SU-DHL-6 (cell line): ENCODE data around the gene AFG3L2.

Experiments used
- H2AFZ ChIP-seq: fragments of 200-600 bp; sonication (generic); 2 replicates; pipeline ENCODE4 v1.6.1; 2014; ENCODE audit warnings: low read depth, mild to moderate bottlenecking, moderate library complexity, mixed read lengths, antibody characterized with exemption, low read length; ENCODE audit not compliant: severe bottlenecking
- H3F3A ChIP-seq: fragments of 200-600 bp; shearing (Covaris generic); 2 replicates; pipeline ENCODE4 v1.6.0; 2016; ENCODE audit warnings: antibody characterized with exemption, mild to moderate bottlenecking; ENCODE audit not compliant: insufficient read depth
- H3K27ac ChIP-seq: fragments of 200-600 bp; sonication (generic); 2 replicates; pipeline ENCODE4 v1.5.1; 2016; ENCODE audit warnings: low read depth, mild to moderate bottlenecking, low read length, moderate library complexity, mixed read lengths
- H3K27me3 ChIP-seq: fragments of 200-600 bp; sonication (generic), shearing (Covaris generic); 2 replicates; pipeline ENCODE4 v1.6.0; 2014; ENCODE audit warnings: mild to moderate bottlenecking, low read length
- H3K36me3 ChIP-seq: fragments of 200-600 bp; sonication (generic); 2 replicates; pipeline ENCODE4 v1.6.1; 2014; ENCODE audit warnings: mild to moderate bottlenecking, low read length, mixed read lengths
- H3K4me2 ChIP-seq: fragments of 300-600, 200-600 bp; shearing (Covaris generic), sonication (generic); 2 replicates; pipeline ENCODE4 v1.6.0; 2014; ENCODE audit warnings: low read length, low read depth, mild to moderate bottlenecking; ENCODE audit not compliant: poor library complexity, severe bottlenecking
- H3K4me3 ChIP-seq: fragments of 200-600 bp; sonication (generic); 2 replicates; pipeline ENCODE4 v1.5.1; 2014; ENCODE audit warnings: antibody characterized with exemption, low read length, mild to moderate bottlenecking, mixed read lengths; ENCODE audit not compliant: insufficient read depth, poor library complexity, severe bottlenecking
- H3K79me2 ChIP-seq: fragments of 200-600 bp; sonication (generic); 2 replicates; pipeline ENCODE4 v1.6.1; 2014; ENCODE audit warnings: mild to moderate bottlenecking, low read length, moderate library complexity; ENCODE audit not compliant: insufficient read depth
- H3K9ac ChIP-seq: fragments of 200-600 bp; sonication (generic); 2 replicates; pipeline ENCODE4 v1.7.0; 2014; ENCODE audit warnings: mild to moderate bottlenecking, low read length
- H3K9me2 ChIP-seq: fragments of 200-600 bp; sonication (generic); replicated peaks from 2 replicates; pipeline ENCODE4 v1.6.1; 2014; ENCODE audit warnings: low read length; ENCODE audit not compliant: insufficient read depth
- H3K9me3 ChIP-seq: fragments of 200-600 bp; sonication (generic); 2 replicates; pipeline ENCODE4 v1.6.1; 2014; ENCODE audit warnings: low read length, mixed read lengths; ENCODE audit not compliant: insufficient read depth
- H4K20me1 ChIP-seq: fragments of 200-600 bp; sonication (generic); 2 replicates; pipeline ENCODE4 v1.6.1; 2014; ENCODE audit warnings: low read depth, mild to moderate bottlenecking, antibody characterized with exemption, low read length, moderate library complexity, mixed read lengths
- EZH2phosphoT487 ChIP-seq: fragments of 200-600 bp; sonication (generic), shearing (Covaris generic); conservative IDR thresholded peaks from 2 replicates; pipeline ENCODE4 v1.6.1; 2018; ENCODE audit warnings: mild to moderate bottlenecking, antibody characterized with exemption, low read length, moderate library complexity, mixed read lengths
- TF ChIP-seq, protein P1 (sequence below): fragments of 200-600 bp; sonication (generic); IDR thresholded peaks from one replicate; pipeline ENCODE4 v1.5.1; 2017; ENCODE audit warnings: antibody characterized with exemption, mild to moderate bottlenecking, low read length, moderate library complexity; ENCODE audit not compliant: insufficient read depth, poor library complexity, severe bottlenecking

The AFG3L2 gene

DNA sequence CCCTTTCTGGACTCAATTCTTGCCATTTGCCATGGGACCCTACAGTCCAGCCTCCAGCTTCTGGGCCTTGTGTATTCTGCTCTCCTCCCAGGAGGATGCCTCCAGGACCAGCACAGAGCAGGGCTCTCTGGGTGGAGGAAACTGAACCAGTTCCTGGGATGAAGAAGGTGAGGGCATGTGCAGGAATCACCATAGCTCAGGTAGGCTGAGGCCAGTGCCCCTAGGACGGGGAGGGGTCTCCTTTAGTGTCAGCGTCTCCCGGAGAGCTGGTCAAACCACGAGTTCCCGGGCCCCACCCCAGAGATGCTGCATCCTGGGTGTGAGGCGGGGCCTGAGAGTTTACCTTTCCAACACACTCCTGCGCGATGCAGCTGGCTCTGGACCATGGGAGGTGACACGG lies 24.9 kb upstream of the AFG3L2 start:
- TF ChIP-seq, protein P1, sequence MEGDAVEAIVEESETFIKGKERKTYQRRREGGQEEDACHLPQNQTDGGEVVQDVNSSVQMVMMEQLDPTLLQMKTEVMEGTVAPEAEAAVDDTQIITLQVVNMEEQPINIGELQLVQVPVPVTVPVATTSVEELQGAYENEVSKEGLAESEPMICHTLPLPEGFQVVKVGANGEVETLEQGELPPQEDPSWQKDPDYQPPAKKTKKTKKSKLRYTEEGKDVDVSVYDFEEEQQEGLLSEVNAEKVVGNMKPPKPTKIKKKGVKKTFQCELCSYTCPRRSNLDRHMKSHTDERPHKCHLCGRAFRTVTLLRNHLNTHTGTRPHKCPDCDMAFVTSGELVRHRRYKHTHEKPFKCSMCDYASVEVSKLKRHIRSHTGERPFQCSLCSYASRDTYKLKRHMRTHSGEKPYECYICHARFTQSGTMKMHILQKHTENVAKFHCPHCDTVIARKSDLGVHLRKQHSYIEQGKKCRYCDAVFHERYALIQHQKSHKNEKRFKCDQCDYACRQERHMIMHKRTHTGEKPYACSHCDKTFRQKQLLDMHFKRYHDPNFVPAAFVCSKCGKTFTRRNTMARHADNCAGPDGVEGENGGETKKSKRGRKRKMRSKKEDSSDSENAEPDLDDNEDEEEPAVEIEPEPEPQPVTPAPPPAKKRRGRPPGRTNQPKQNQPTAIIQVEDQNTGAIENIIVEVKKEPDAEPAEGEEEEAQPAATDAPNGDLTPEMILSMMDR, result no peak
- TF ChIP-seq EZH2phosphoT487, result no peak
- no peaks in the 10 kb centered on the region for H3K79me2 ChIP-seq
- no peak overlapping the region for H3K4me3 ChIP-seq
- H2AFZ ChIP-seq, result no peak overlapping the region
- H3K27me3 ChIP-seq, result no peaks in the 10 kb centered on the region
- no peaks in the 10 kb centered on the region for H4K20me1 ChIP-seq
- no peaks in the 10 kb centered on the region for H3K9me3 ChIP-seq
- H3K9ac ChIP-seq, result no peak overlapping the region
- no peaks in the 10 kb centered on the region for H3K36me3 ChIP-seq
- H3K4me2 ChIP-seq, result no peak overlapping the region
- no peak overlapping the region for H3K27ac ChIP-seq
- H3F3A ChIP-seq, result no peaks in the 10 kb centered on the region
- H3K9me2 ChIP-seq, result no peaks in the 10 kb centered on the region

DNA sequence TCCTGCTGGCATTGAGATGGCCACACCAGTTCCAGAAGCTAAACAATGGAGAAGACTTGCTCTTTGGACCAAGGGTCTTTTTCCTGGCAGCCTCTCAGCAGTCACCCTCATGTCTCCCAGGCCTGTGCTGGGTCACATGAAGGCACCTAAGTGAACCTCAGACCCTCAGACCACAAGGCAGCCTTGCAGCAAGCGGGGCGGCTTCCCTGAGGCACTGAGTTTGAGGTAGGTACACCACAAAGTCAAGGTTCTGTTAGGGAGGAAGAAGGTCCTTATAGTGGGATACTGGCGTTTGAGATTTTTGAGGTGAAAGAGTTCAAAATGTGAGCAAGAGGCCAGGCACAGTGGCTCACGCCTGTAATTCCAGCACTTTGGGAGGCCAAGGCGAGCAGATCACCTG lies 22.2 kb upstream of the AFG3L2 start:
- H3K27me3 ChIP-seq, result no peaks in the 10 kb centered on the region
- H4K20me1 ChIP-seq, result no peaks in the 10 kb centered on the region
- TF ChIP-seq EZH2phosphoT487, result no peak
- TF ChIP-seq, protein P1, result no peak
- no peak overlapping the region for H3K4me2 ChIP-seq
- H3K27ac ChIP-seq, result no peak overlapping the region
- H2AFZ ChIP-seq, result no peak overlapping the region
- H3K9ac ChIP-seq, result no peak overlapping the region
- no peak overlapping the region for H3K4me3 ChIP-seq
- no peaks in the 10 kb centered on the region for H3K9me2 ChIP-seq
- no peaks in the 10 kb centered on the region for H3K9me3 ChIP-seq
- H3F3A ChIP-seq, result no peaks in the 10 kb centered on the region
- H3K36me3 ChIP-seq, result no peaks in the 10 kb centered on the region
- no peaks in the 10 kb centered on the region for H3K79me2 ChIP-seq

- H3K9ac ChIP-seq, result no peak overlapping the region
- no peak overlapping the region for H3K4me2 ChIP-seq
- no peaks in the 10 kb centered on the region for H3K79me2 ChIP-seq
- H3K9me2 ChIP-seq, result no peaks in the 10 kb centered on the region
- H2AFZ ChIP-seq, result no peak overlapping the region
- H3K36me3 ChIP-seq, result no peaks in the 10 kb centered on the region
- H3K27me3 ChIP-seq, result no peaks in the 10 kb centered on the region
- no peak overlapping the region for H3K4me3 ChIP-seq
- no peak overlapping the region for H3K27ac ChIP-seq
- H3F3A ChIP-seq, result no peaks in the 10 kb centered on the region
- no peaks in the 10 kb centered on the region for H4K20me1 ChIP-seq
- H3K9me3 ChIP-seq, result no peaks in the 10 kb centered on the region
- no peak for TF ChIP-seq EZH2phosphoT487
- TF ChIP-seq, protein P1, result no peak
These were observed 21.6 kb upstream of the AFG3L2 start for GRCh38 chr18:12398625-12399024.
